Measurements from ENCODE around the gene ZNF132. TPM values are rescaled to one million over a fixed set of nuclear protein-coding genes. Genes with fewer than 3 reads are reported as not detected.

ZNF132 gene
- total and polyA plus RNA-seq, 9 of the 15 experiments (the other 6 are each of a cell fraction or from before 2014, with no cell fraction given), result 0.03 to 0.42 (median 0.10) TPM; not detected in 5

GRCh38 chr19:58386576-58387337 is 53.2 kb downstream of the ZNF132 start, which contains the start of gene RPS5 (continued):
- no peak for TF ChIP-seq XRCC4 (IDR thresholded peaks at IDR 0.05; ENCODE audit: extremely low read depth, insufficient read depth, insufficient read length)
- TF ChIP-seq RBM34 (IDR thresholded peaks at IDR 0.05; ENCODE audit: borderline replicate concordance, insufficient read depth, low read length), result no peak
- no peak for TF ChIP-seq ZNF57 (CRISPR knock-in tag; IDR thresholded peaks at IDR 0.05)
- peak; percentile 93 for TF ChIP-seq MBD2 (IDR thresholded peaks at IDR 0.05; ENCODE audit: borderline replicate concordance, low read depth)
- no peak for TF ChIP-seq SREBF2 (CRISPR knock-in tag; IDR thresholded peaks at IDR 0.05)
- TF ChIP-seq SMAD3 (CRISPR knock-in tag; conservative IDR thresholded peaks at IDR 0.05), result no peak
- peak; percentile 14; the same call in 1 of the 2 replicates for TF ChIP-seq THAP7 (CRISPR knock-in tag; IDR thresholded peaks at IDR 0.05)
- no peak for TF ChIP-seq MCM5 (IDR thresholded peaks at IDR 0.05; ENCODE audit: low read depth)
- TF ChIP-seq CBX2 (IDR thresholded peaks at IDR 0.05; ENCODE audit: insufficient read depth, low read length, poor library complexity, severe bottlenecking), result no peak
- TF ChIP-seq EP400 (IDR thresholded peaks at IDR 0.05), result peak; percentile 98
- TF ChIP-seq HMBOX1 (IDR thresholded peaks at IDR 0.05), result no peak
- 0 out of 2 replicates have a peak, but pooled peaks have one; percentile 42 for TF ChIP-seq ARID2 (IDR thresholded peaks at IDR 0.05)
- 0 out of 2 replicates have a peak, but pooled peaks have one; percentile 58 for TF ChIP-seq ZNF717 (CRISPR knock-in tag; IDR thresholded peaks at IDR 0.05)
- TF ChIP-seq ZNF280A (IDR thresholded peaks at IDR 0.05; ENCODE audit: low read depth, partially characterized antibody), result no peak
- TF ChIP-seq NFYB (IDR thresholded peaks at IDR 0.05; ENCODE audit: extremely low read depth, insufficient read length), result peak; percentile 42
- no peak for TF ChIP-seq ZNF764 (CRISPR knock-in tag; IDR thresholded peaks at IDR 0.05; ENCODE audit: low read depth)
- no peak for TF ChIP-seq ZNF280B (CRISPR knock-in tag; IDR thresholded peaks at IDR 0.05)
- no peak for TF ChIP-seq OTX1 (CRISPR knock-in tag; IDR thresholded peaks at IDR 0.05)
- no peak; the same call in 1 of the 2 replicates for TF ChIP-seq CREB3 (tag; conservative IDR thresholded peaks at IDR 0.05; ENCODE audit: low read depth)
- TF ChIP-seq ATF6 (CRISPR knock-in tag; IDR thresholded peaks at IDR 0.05), result no peak

All from K562 (cell line).